AG10803 (cell line): ENCODE data around the gene EFHC1.

Experiments
- DNase-seq: peaks from one replicate; pipeline ENCODE4 v3.0.0; 2010; ENCODE audit warnings: low read depth
- H3K4me3 ChIP-seq: 2 replicates; pipeline ENCODE4 v1.5.1; 2011; ENCODE audit warnings: mild to moderate bottlenecking, low read length, control low read depth
- TF ChIP-seq, protein P1 (sequence below): conservative IDR thresholded peaks from 2 replicates; pipeline ENCODE4 v1.5.1; 2011; ENCODE audit warnings: mild to moderate bottlenecking, low read length, control low read depth, inconsistent platforms

The EFHC1 gene

GRCh38 chr6:52568320-52568719 is 148.2 kb downstream of the EFHC1 start:
- H3K4me3 ChIP-seq, result no peak overlapping the region
- no peak for DNase-seq
- TF ChIP-seq, protein P1, sequence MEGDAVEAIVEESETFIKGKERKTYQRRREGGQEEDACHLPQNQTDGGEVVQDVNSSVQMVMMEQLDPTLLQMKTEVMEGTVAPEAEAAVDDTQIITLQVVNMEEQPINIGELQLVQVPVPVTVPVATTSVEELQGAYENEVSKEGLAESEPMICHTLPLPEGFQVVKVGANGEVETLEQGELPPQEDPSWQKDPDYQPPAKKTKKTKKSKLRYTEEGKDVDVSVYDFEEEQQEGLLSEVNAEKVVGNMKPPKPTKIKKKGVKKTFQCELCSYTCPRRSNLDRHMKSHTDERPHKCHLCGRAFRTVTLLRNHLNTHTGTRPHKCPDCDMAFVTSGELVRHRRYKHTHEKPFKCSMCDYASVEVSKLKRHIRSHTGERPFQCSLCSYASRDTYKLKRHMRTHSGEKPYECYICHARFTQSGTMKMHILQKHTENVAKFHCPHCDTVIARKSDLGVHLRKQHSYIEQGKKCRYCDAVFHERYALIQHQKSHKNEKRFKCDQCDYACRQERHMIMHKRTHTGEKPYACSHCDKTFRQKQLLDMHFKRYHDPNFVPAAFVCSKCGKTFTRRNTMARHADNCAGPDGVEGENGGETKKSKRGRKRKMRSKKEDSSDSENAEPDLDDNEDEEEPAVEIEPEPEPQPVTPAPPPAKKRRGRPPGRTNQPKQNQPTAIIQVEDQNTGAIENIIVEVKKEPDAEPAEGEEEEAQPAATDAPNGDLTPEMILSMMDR, result no peak

DNA sequence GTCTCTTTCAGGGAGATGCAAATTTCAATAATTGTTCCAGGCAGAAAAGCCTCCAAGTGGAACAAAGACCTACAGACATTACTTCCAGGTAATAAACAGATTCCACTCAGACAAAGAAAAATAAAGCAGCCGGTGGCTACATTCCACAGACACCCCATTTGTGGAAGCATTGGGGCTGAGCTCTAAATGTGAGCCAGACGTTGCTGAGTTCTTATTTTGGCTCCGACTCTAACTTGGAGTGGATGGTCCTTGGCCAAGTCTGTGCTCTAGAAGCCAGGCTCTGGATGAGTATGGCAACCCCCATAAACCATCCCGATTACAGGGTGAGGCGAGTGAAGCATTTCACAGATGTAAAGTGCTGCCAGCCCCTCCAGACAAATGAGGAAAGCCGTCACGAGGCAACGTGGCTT is 150.2 kb downstream of the EFHC1 start:
- peak; percentile 93 for DNase-seq
- H3K4me3 ChIP-seq, result peak overlapping the region; percentile 25
- TF ChIP-seq, protein P1, result no peak

GRCh38 chr6:52571099-52571755 is 151.1 kb downstream of the EFHC1 start:
- peak; percentile 69 for DNase-seq
- H3K4me3 ChIP-seq, result peak overlapping the region; percentile 15
- TF ChIP-seq, protein P1, result no peak

GRCh38 chr6:52572536-52572935 is 152.4 kb downstream of the EFHC1 start:
- TF ChIP-seq, protein P1, result no peak
- DNase-seq, result no peak
- H3K4me3 ChIP-seq, result peak overlapping the region; percentile 96

- peak overlapping the region; percentile 96 for H3K4me3 ChIP-seq
Measured at GRCh38 chr6:52573295-52573694, 153.2 kb downstream of the EFHC1 start.

More at GRCh38 chr6:52573295-52573694, 153.2 kb downstream of the EFHC1 start:
- TF ChIP-seq, protein P1, result peak; percentile 42
- DNase-seq, result peak; percentile 74
